ENCODE data around the gene PLA2G5. TPM values are rescaled to one million over a fixed set of nuclear protein-coding genes. Genes with fewer than 3 reads are reported as not detected.
A peak's percentile ranks its signal among the peaks of the same experiment; 100 is the strongest.

Gene PLA2G5, protein sequence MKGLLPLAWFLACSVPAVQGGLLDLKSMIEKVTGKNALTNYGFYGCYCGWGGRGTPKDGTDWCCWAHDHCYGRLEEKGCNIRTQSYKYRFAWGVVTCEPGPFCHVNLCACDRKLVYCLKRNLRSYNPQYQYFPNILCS
- total RNA-seq (2013), result not detected
- polyA plus RNA-seq (not detected), polyA minus RNA-seq (not detected in 2 replicates), total RNA-seq (0 to 2.4 (median 0) reads per million in 11 experiments)

DNA sequence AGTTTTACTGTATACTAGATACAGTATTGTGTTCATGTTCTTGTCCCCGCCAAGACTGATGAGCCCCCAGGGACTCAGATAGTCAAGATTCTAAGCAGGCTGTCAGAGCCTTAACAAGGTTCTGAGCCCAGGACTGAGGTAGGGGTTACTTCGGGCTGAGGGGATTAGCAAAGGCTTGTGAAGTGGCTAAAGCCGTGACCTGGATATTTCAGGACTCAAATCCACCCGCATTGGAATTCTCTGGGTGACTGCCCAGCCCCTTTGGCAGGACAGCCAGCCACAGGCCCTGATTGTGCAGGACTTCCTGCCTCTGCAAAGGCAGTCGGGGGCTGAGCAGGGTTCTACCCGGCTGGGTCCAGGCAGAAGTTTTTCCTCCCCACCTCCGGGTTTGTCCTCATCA is at the start of gene PLA2G5:
Gene PLA2G5 (plus strand): TSS at position 321 of the 400 bp plus-strand sequence. CDS start 14,637 bp downstream, outside the sequence.
- Histone ChIP-seq H3K27me3 (ENCODE audit: control insufficient read depth in 2 of 2, insufficient read depth in 2 of 2, low read length in 2 of 2) (peaks cover 3 to 4% of the 10 kb centered on the region in 2 donors), H4K20me1 (ENCODE audit: insufficient read depth, low read length) (no peaks in the 10 kb centered on the region), H3K9me3 (replicated peaks in 1 of 2; ENCODE audit: control insufficient read depth in 1 of 2, insufficient read depth in 1 of 2, low read length in 2 of 2) (no peaks in the 10 kb centered on the region), H2AFZ (ENCODE audit: insufficient read depth, low read depth, low read length, poor library complexity, severe bottlenecking) (no peak within 1 kb of the TSS), H3K4me2 (replicated peaks; ENCODE audit: extremely low read depth, low read length, poor library complexity, severe bottlenecking) (no peak within 1 kb of the TSS), H3K79me2 (ENCODE audit: insufficient read depth, low read length) (no peaks in the 10 kb centered on the region), H3K4me3 (replicated peaks in 1 of 3; ENCODE audit: low read depth in 2 of 3, low read length in 3 of 3) (no peak within 1 kb of the TSS), H3K36me3 (replicated peaks in 1 of 2; ENCODE audit: control insufficient read depth in 1 of 2, insufficient read depth in 2 of 2, low read length in 2 of 2) (no peaks in the 10 kb centered on the region), H3K4me1 (ENCODE audit: control insufficient read depth in 1 of 2, insufficient read depth in 2 of 2, low read length in 2 of 2) (no peaks in the 10 kb centered on the region), H3K27ac (ENCODE audit: low read depth in 1 of 2, low read length in 2 of 2) (no peak within 1 kb of the TSS), H3K9ac (ENCODE audit: insufficient read depth, low read length, poor library complexity, severe bottlenecking) (no peak within 1 kb of the TSS)
- TF ChIP-seq, protein P1, sequence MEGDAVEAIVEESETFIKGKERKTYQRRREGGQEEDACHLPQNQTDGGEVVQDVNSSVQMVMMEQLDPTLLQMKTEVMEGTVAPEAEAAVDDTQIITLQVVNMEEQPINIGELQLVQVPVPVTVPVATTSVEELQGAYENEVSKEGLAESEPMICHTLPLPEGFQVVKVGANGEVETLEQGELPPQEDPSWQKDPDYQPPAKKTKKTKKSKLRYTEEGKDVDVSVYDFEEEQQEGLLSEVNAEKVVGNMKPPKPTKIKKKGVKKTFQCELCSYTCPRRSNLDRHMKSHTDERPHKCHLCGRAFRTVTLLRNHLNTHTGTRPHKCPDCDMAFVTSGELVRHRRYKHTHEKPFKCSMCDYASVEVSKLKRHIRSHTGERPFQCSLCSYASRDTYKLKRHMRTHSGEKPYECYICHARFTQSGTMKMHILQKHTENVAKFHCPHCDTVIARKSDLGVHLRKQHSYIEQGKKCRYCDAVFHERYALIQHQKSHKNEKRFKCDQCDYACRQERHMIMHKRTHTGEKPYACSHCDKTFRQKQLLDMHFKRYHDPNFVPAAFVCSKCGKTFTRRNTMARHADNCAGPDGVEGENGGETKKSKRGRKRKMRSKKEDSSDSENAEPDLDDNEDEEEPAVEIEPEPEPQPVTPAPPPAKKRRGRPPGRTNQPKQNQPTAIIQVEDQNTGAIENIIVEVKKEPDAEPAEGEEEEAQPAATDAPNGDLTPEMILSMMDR (IDR thresholded peaks at IDR 0.05), result no peak
- Mint-ChIP-seq H3K9me3 (no peaks in the 10 kb centered on the region), H3K36me3 (no peaks in the 10 kb centered on the region), H3K4me3 (no peak within 1 kb of the TSS), H3K27me3 (ENCODE audit: low read depth in 3 of 3) (peaks cover 0 to 17% (median 15%) of the 10 kb centered on the region in 3 donors), H3K27ac (peak within 1 kb of the TSS in 1 of 7 donors; percentile 57), H3K4me1 (no peaks in the 10 kb centered on the region)
- 67% methylated on average over 7 of the region's 7 CpGs for whole genome bisulfite sequencing (ENCODE audit: insufficient coverage)
- intact Hi-C loops (cut with micrococcal nuclease), result no loop called here
- DNase-seq, result no peak

DNA sequence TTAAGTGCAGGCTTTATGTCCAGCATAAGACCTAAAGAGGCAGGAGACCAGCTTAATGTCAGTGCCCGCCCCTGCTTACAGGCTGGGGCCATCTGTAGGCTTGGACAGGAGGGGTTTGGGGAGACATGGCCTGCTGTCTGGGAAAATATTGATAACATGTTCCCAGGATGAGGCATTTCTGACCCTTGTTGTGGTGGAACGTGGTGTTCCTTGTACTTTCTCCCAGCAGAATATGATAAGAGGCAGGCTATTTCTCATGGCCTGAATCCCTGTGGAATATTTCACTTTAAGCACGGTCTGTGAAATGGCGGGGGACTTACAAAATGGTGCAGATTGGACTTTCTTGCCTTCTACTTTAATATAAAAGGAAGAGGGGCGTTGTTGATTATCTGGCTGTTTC is 41.9 kb upstream of the PLA2G5 start:
- Histone ChIP-seq H3K9ac (ENCODE audit: insufficient read depth, low read length, poor library complexity, severe bottlenecking) (no peak overlapping the region), H3K27ac (ENCODE audit: low read depth in 1 of 2, low read length in 2 of 2) (no peak overlapping the region), H3K9me3 (replicated peaks in 1 of 2; ENCODE audit: control insufficient read depth in 1 of 2, insufficient read depth in 1 of 2, low read length in 2 of 2) (no peaks in the 10 kb centered on the region), H3K4me3 (replicated peaks in 1 of 3; ENCODE audit: low read depth in 2 of 3, low read length in 3 of 3) (no peak overlapping the region), H4K20me1 (ENCODE audit: insufficient read depth, low read length) (no peaks in the 10 kb centered on the region), H3K4me2 (replicated peaks; ENCODE audit: extremely low read depth, low read length, poor library complexity, severe bottlenecking) (no peak overlapping the region), H3K36me3 (replicated peaks in 1 of 2; ENCODE audit: control insufficient read depth in 1 of 2, insufficient read depth in 2 of 2, low read length in 2 of 2) (no peaks in the 10 kb centered on the region), H3K79me2 (ENCODE audit: insufficient read depth, low read length) (no peaks in the 10 kb centered on the region), H2AFZ (ENCODE audit: insufficient read depth, low read depth, low read length, poor library complexity, severe bottlenecking) (no peak overlapping the region), H3K27me3 (ENCODE audit: control insufficient read depth in 2 of 2, insufficient read depth in 2 of 2, low read length in 2 of 2) (no peaks in the 10 kb centered on the region), H3K4me1 (ENCODE audit: control insufficient read depth in 1 of 2, insufficient read depth in 2 of 2, low read length in 2 of 2) (no peaks in the 10 kb centered on the region)
- Mint-ChIP-seq H3K4me3 (no peak overlapping the region), H3K4me1 (no peaks in the 10 kb centered on the region), H3K27ac (no peak overlapping the region), H3K36me3 (no peaks in the 10 kb centered on the region), H3K27me3 (ENCODE audit: low read depth in 3 of 3) (peaks cover 10 to 19% (median 14%) of the 10 kb centered on the region in 3 donors), H3K9me3 (peaks cover 2 to 13% (median 5%) of the 10 kb centered on the region in 7 donors)
- TF ChIP-seq, protein P1 (IDR thresholded peaks at IDR 0.05), result no peak
- 78% methylated on average over 2 of the region's 5 CpGs for WGBS (ENCODE audit: insufficient coverage)
- intact Hi-C loops (cut with micrococcal nuclease), result no loop called here
- DNase-seq, result no peak
